HG03060 (cell line): ENCODE results near the gene SRR.

Experiments used
- ATAC-seq: cut with Tn5 transposase; IDR thresholded peaks from one replicate; pipeline ENCODE4 v1.9.1; 2021; ENCODE audit warnings: low read depth, moderate number of reproducible peaks; ENCODE audit not compliant: unreplicated experiment

SRR gene

DNA sequence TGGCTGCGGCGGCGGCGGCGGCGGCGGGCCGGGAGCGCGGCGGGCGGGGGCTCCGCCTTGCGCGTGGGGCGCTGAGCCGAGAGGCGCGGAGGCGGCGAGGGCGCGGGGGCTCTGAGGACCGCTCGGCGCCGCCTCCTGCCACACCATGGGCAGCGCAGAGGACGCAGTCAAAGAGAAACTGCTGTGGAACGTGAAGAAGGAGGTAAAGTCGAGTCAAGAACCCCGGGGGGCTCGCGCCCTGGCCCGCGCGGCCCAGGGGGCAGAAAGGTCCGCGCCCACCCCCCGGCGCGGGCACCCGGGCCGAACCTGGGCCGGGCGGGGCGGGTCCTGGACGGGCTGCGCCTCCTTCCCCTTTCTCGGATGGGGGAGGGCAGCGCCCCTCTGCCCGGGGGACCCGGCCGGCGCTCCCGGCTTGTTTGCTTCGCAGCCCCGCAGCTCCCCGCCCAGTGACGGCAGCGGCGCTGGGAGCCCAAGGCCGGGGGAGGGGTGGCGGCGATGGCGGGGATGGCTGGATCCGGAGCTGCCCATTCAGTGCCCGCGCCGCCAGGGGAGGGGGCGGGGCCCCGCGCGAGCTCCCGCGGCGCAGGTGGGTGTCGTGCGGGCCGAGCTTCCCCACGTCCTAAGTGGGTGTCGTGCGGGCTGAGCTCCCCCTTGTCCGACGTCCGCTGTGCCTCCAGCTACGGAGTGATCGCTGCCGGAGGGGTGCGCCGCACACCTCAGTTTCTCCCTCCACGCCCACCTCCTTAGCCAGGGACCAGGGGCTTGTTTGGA, 34.0 kb downstream of the SRR start:
- no peak for ATAC-seq

DNA sequence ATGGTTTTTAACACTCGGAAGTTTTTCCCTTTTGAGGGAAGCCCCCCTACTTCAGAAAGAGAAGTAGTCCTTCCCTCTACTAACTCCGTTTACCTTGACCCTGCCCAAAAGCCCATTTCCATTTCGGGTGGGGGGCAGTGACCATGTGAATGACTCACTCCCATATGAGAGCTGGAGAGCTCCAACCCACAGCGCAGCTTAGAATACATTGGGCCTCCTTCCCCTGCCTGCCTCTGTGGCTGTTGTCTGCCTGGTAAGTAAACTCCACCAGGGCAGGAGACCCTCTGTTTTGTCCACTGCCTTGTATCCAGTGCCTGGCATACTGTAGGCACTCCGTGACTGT, 34.5 kb downstream of the SRR start:
- ATAC-seq, result no peak

- ATAC-seq, result no peak
Measured at GRCh38 chr17:2343421-2343820, 39.7 kb downstream of the SRR start.

- no peak for ATAC-seq
Measured at GRCh38 chr17:2344528-2344927, 40.8 kb downstream of the SRR start.

- ATAC-seq, result no peak
Measured at GRCh38 chr17:2346475-2346874, 42.7 kb downstream of the SRR start.

GRCh38 chr17:2347805-2348685, 44.3 kb downstream of the SRR start:
- ATAC-seq, result no peak

DNA sequence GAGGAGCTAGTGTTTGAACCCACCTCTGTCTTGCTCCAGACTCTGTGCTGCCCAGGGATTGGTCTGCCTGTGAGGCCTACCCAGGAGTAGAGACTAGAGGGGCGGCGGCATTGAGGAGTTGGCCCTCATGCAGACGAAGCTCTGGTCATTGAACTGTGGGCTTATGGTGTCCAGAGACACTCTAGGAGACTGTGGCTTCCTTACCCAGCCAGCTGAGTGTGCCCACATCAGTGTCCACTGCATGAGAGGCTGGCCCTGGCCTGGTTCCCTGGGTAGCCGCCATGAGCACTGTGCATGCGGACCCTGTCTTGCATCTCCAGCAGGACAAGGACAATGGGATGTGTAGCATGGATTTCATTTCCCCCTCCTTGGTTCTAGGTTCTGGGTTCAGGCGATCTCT, 47.5 kb downstream of the SRR start:
- no peak for ATAC-seq

- no peak for ATAC-seq
Measured at GRCh38 chr17:2354311-2354710, 50.6 kb downstream of the SRR start.

DNA sequence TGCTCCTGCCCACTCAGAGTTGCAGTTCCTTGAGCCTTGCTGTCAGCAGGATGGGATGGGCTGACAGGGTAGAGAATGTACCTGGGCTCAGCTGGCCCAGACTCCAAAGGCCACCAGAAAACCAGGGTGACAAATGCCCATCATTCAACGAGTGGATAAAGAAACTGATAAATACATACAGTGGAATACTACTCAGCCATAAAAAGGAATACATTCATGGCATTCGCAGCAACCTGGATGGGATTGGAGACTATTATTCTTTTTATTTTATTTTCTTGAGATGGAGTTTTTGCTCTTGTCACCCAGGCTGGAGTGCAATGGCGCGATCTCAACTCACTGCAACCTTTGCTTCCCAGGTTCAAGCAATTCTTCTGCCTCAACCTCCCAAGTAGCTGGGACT, 53.5 kb downstream of the SRR start:
- no peak for ATAC-seq

GRCh38 chr17:2357931-2358434, 54.2 kb downstream of the SRR start:
- ATAC-seq, result no peak

DNA sequence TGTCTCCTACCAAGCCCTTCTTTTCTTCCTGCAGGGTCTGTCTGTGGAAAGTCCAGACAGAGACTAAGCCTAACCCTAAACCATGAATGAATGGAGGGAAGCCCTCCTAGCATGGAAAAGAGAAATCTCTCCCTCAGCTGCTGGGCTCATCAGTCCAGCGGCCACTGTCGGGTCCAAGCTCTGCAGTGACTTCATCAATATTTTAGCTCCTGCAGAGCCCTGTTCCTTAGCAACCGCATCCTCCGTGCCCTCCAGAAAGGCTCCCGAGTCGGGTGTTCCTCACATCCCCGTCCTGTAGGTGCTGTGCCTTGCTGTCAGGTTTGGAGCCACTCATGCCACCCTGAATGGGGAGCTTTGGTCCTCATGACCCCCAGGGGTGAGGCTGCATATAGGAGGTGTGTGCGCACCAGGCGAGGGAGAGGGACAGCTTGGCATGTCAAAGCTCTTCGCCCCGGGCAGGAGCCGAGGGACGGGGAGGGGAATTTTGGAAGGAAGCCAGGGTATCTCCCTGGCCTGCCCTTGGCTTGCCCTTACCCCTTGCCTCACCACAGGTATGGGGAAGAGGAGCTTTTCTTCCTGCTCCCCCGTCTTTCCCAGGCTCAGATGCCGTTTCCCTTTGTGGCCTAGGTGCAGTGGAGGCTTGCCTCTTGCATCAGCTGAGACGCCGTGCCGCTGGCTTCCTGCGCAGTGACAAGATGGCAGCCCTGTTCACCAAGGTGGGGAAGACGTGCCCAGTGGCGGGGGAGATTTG, 57.4 kb downstream of the SRR start:
- no peak for ATAC-seq

DNA sequence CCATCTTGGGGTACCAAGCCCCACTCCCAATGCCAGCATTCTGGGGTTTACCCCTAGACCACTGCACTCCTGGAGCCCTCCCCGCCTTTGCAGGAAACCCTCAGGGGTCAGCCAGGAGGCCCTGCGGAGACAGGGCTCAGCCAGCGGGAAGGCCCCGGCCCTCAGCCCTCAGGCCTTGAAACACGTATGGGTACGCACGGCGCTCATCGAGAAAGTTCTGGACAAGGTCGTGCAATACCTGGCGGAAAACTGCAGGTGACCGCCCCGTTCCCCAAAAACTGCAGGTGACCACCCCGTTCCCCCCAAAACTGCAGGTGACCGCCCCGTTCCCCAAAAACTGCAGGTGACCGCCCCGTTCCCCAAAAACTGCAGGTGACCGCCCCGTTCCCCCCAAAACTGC, 58.3 kb downstream of the SRR start:
- no peak for ATAC-seq

- no peak for ATAC-seq
Measured at GRCh38 chr17:2362416-2362815, 58.7 kb downstream of the SRR start.

- no peak for ATAC-seq
Measured at GRCh38 chr17:2362881-2363280, 59.1 kb downstream of the SRR start.

- ATAC-seq, result no peak
Measured at GRCh38 chr17:2363318-2363717, 59.6 kb downstream of the SRR start.

DNA sequence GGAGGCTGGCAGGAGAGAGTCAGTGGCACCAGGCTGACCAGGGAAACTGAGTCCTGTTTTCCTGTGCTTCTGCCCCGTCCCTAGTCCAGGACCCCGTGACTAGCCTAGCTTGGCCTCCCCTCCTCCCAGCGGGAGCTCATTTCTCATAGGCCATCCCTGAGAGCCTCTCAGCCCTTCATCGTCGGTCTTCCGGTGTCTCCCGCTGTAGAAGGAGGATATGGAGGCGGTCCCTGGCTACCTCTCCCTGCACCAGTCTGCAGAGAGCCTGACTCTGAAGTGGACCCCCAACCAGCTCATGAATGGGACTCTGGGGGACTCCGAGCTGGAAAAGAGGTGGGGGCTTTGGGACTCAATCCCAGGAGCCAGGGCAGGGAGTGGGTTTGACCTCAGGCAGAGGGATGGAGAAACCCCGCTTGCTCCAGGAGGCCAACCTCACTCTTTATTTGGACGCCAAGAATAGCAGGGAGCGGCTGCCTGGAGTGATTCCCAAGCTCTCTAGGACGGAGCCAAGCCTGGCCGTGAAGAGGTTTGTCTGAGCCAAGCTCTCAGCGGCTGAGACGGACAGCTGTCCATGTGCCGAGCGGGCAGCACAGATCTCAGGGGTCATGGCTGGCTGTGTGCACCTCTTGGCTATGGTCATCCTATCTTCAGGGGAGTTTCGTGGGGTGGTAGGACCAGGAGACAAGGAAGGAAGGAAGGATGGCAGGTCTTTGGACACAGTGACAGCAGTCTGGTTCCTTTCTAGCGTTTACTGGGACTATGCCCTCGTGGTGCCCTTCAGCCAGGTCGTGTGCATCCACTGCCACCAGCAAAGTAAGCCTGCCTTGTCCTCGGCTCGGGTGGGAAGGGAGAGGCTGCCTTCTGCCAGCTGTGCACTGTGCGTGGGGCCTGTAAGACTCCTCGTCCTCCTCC, 60.4 kb downstream of the SRR start:
- ATAC-seq, result no peak

DNA sequence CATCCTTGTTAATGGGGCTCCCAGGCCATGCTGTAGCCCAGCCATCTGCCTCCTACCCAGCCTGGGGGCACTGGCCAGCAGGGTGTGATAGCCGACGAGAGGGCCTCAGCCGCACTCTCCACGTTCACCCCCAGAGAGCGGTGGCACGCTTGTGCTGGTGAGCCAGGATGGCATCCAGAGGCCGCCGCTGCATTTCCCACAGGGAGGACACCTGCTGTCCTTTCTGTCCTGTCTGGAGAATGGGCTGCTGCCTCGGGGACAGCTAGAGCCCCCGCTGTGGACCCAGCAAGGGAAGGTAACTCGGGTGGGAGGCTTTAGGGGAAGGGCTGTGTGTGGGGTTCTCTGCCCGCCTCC, 61.0 kb downstream of the SRR start:
- no peak for ATAC-seq

DNA sequence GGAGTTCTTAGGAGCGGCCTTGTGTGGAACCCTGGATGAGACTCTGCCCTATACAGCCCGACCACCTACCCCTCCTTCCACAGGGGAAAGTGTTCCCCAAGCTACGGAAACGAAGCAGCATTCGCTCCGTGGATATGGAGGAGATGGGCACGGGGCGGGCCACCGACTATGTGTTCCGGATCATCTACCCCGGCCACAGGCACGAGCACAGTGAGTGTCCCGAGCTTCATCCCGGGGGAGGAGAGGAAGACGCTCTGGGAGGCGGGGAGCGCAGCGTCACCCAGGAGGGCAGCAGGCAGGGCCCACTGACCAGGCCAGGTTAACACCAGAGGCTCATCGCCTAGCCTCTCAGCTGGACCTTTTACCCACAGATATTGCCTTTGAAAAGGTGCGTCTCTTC, 61.4 kb downstream of the SRR start:
- ATAC-seq, result no peak

DNA sequence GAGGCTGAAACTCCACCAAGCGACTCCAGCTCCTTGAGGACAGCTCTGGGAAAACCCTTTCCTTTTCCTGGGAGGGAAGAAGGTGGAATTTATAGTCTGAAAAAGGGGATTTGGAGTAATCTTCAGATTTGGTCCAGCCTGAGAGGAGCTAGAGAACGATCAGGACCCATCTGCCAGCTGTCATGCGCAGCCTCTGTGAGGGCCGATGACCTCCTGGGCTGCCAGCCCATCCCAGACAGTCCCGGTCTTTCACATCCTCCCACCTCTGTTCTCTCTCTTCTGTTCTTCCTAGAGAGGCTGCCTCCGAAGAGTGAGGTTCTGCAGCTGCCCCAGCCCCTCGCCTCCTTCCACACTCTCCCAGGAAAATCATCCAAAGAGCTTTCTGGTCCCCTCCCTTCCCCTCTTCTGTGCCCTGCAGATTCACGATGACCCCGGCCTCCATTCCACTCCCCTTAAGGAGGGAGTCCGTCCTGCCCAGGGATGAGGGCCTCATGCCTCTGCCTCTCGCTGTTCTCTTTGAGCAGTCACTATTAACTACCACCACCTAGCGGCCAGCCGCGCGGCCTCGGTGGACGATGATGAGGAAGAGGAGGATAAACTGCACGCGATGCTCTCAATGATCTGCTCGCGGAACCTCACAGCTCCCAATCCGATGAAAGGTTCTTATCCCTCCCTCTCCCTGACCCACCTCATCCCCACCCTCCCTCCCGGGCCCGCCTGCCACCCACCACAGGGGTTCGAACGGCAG, 63.2 kb downstream of the SRR start:
- ATAC-seq, result no peak
